ENCODE measurements around the gene C6orf132.

- TF ChIP-seq, protein P1, sequence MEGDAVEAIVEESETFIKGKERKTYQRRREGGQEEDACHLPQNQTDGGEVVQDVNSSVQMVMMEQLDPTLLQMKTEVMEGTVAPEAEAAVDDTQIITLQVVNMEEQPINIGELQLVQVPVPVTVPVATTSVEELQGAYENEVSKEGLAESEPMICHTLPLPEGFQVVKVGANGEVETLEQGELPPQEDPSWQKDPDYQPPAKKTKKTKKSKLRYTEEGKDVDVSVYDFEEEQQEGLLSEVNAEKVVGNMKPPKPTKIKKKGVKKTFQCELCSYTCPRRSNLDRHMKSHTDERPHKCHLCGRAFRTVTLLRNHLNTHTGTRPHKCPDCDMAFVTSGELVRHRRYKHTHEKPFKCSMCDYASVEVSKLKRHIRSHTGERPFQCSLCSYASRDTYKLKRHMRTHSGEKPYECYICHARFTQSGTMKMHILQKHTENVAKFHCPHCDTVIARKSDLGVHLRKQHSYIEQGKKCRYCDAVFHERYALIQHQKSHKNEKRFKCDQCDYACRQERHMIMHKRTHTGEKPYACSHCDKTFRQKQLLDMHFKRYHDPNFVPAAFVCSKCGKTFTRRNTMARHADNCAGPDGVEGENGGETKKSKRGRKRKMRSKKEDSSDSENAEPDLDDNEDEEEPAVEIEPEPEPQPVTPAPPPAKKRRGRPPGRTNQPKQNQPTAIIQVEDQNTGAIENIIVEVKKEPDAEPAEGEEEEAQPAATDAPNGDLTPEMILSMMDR (IDR thresholded peaks at IDR 0.05; ENCODE audit: low read depth, low read length): no peak
- no peak for TF ChIP-seq EZH2phosphoT487 (IDR thresholded peaks at IDR 0.05; ENCODE audit: low read depth)
Observed at GRCh38 chr6:42105709-42106108, 36.7 kb downstream of the C6orf132 start.
